Activated CD8-positive, alpha-beta T cell treated with anti-CD3 and anti-CD28 coated beads for 36 hours (primary cell): Measurements from ENCODE around the gene MLF1. TPM values are rescaled to one million over a fixed set of nuclear protein-coding genes. Genes with fewer than 3 reads are reported as not detected.

Source experiments
- ATAC-seq: fragments of 200-7000 bp; cut with Tn5 transposase; one replicate; pipeline ENCODE4 v1.10.0; 2021; ENCODE audit warnings: mild to moderate bottlenecking, moderate library complexity
- CTCF ChIA-PET: fragments of 350-600 bp; sonication (Branson Sonifier 250); formaldehyde crosslinking; loops from one replicate; lab custom pipeline; 2021; ENCODE audit warnings: antibody characterized with exemption; lab: Charles Lee
- POLR2A ChIA-PET: fragments of 350-600 bp; sonication (Branson Sonifier 250); formaldehyde crosslinking; loops from one replicate; lab custom pipeline; 2021; ENCODE audit warnings: antibody characterized with exemption; lab: Charles Lee
- DNase-seq: peaks from one replicate; pipeline ENCODE4 v3.0.0-alpha.2; 2020
- H3K27ac Mint-ChIP-seq: one replicate; pipeline ENCODE4 v1.8.0; 2021; ENCODE audit warnings: mild to moderate bottlenecking, mixed read lengths
- H3K27me3 Mint-ChIP-seq: one replicate; pipeline ENCODE4 v1.8.0; 2021; ENCODE audit warnings: mixed read lengths
- H3K36me3 Mint-ChIP-seq: one replicate; pipeline ENCODE4 v1.8.0; 2021; ENCODE audit warnings: low read depth, mixed read lengths
- H3K4me1 Mint-ChIP-seq: one replicate; pipeline ENCODE4 v1.8.0; 2021; ENCODE audit warnings: low read depth, mixed read lengths
- H3K4me3 Mint-ChIP-seq: one replicate; pipeline ENCODE4 v1.8.0; 2021; ENCODE audit warnings: mild to moderate bottlenecking, moderate library complexity, mixed read lengths
- H3K9me3 Mint-ChIP-seq: one replicate; pipeline ENCODE4 v1.8.0; 2021; ENCODE audit warnings: mixed read lengths
- CTCF ChIP-seq: fragments of 200-600 bp; IDR thresholded peaks from one replicate; pipeline ENCODE4 v1.8.0; 2022; ENCODE audit warnings: antibody characterized with exemption, mild to moderate bottlenecking
- intact Hi-C: fragments of 100-400 bp; cut with micrococcal nuclease; formaldehyde crosslinking; loops from one replicate; pipeline ENCODE4 v1.10.0; 2022
- total RNA-seq, 2 experiments: library from RNA; stranded (reverse); gene quantifications; one replicate each; pipeline ENCODE4 v1.2.3, GENCODE V29; 2021

MLF1 gene
- total RNA-seq, 2 experiments from 2014 or later, result 1.4 to 1.9 TPM

DNA sequence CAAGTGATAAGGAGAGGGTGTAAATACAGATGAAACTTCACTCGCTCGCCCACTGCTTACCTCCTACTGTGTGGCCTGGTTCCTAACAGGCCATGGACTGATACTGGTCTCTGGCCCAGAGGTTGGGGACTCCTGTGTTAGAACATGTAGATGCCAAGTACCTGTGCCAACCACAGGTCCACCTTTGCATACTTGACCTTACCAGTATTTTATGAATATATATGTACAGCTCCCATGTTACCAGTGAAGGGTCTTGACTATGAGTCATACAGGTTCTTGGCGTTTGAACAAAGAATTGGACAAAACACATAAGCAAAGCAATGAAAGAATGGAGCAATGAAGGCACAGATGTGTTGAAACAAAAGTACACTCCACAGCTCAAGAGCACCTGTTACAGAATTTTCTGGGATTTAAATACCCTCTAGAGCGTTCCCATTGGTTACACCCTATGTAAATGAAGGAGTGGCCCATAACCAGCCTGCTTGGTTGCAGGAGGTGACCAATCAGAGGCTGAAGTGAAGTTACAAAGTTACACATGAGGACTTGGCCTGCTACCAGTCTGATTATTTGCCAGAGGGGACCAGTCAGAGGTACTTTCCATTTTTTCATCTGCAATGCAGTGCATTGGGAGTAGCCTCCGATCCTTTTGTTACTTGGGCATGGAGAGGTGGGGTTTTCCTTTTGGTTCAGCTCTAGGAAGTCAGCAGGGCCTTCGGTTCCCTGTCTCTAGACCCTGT is 71.6 kb downstream of the MLF1 start:
- Mint-ChIP-seq H3K27me3 (no peaks in the 10 kb centered on the region), H3K9me3 (no peaks in the 10 kb centered on the region), H3K36me3 (peaks cover 7% of the 10 kb centered on the region), H3K27ac (no peak overlapping the region), H3K4me3 (no peak overlapping the region), H3K4me1 (peaks cover 30% of the 10 kb centered on the region)
- TF ChIP-seq CTCF, result no peak
- no peak for ATAC-seq
- ChIA-PET POLR2A (no interaction called here), CTCF (interaction anchor here (0.9 to 4.4 kb wide), 3 partner anchors 17 to 102 kb away, joined by 3 to 65 read pairs (median 4); no protein-coding TSS in a partner anchor)
- no peak for DNase-seq
- intact Hi-C loops, result loop anchor here (5.0 kb wide), 1 partner anchor 100 kb away; no protein-coding TSS in a partner anchor

DNA sequence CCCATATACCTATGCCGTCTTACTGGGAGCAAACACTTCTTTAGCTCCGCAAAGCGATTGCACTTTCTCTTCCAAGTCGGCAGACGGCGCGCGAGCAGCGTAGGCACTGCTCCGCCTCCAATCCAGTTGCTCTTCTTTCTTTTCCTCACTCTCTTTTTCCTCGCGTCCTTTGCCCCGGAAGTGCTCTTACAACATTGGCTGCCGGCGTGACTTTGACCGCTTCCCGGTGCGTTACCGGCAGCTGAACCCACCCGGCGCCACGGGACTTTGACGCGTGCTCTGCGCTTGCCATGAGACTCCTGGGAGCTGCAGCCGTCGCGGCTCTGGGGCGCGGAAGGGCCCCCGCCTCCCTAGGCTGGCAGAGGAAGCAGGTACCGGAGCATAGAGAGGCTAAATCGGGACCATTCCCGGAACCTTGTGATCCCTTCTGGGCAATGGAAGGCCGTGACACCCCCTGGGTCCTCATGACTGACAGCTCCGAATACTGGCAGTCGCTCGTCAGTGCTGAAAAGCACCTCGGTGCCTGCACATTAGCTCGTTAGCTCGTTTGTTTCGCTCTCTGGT is 73.4 kb downstream of the MLF1 start, which contains the start of gene GFM1:
Gene GFM1 (plus strand): TSS at position 183 of the 564 bp plus-strand sequence. CDS start 108 bp downstream, at position 291.
- ATAC-seq (peak; percentile 97), DNase-seq (peak; percentile 94)
- Mint-ChIP-seq H3K9me3 (no peaks in the 10 kb centered on the region), H3K4me3 (peak within 1 kb of the TSS; percentile 99), H3K27me3 (no peaks in the 10 kb centered on the region), H3K4me1 (peaks cover 37% of the 10 kb centered on the region), H3K27ac (peak within 1 kb of the TSS; percentile 96), H3K36me3 (peaks cover 16% of the 10 kb centered on the region)
- CTCF ChIA-PET, result interaction anchor here (0.6 to 4.4 kb wide), 15 partner anchors 10 to 536 kb away, joined by 3 to 65 read pairs (median 5); partner anchors contain the start of genes LXN and MFSD1
- peak; percentile 79 for TF ChIP-seq CTCF
- POLR2A ChIA-PET, result interaction anchor here (0.8 to 1.9 kb wide), 6 partner anchors 14 to 534 kb away, joined by 3 to 7 read pairs (median 4); partner anchors contain the start of genes LXN and RSRC1
- intact Hi-C loops, result loop anchor here (5.0 kb wide), 1 partner anchor 102 kb away; no protein-coding TSS in a partner anchor

- ATAC-seq (no peak), DNase-seq (no peak)
- H3K27me3 Mint-ChIP-seq, result no peaks in the 10 kb centered on the region
- no peaks in the 10 kb centered on the region for H3K9me3 Mint-ChIP-seq
- ChIA-PET CTCF (interaction anchor here (2.5 kb wide), 1 partner anchor 10 kb away, joined by 17 read pairs; no protein-coding TSS in a partner anchor), POLR2A (no interaction called here)
- H3K4me1 Mint-ChIP-seq, result peaks cover 38% of the 10 kb centered on the region
- no peak overlapping the region for H3K4me3 Mint-ChIP-seq
- H3K36me3 Mint-ChIP-seq, result peaks cover 35% of the 10 kb centered on the region
- no peak for TF ChIP-seq CTCF
- peak overlapping the region; percentile 13 for H3K27ac Mint-ChIP-seq
- intact Hi-C loops, result no loop called here
These were observed 78.8 kb downstream of the MLF1 start for GRCh38 chr3:158649791-158650190.

GRCh38 chr3:158651192-158651591 is 80.2 kb downstream of the MLF1 start:
- Mint-ChIP-seq H3K36me3 (peaks cover 38% of the 10 kb centered on the region), H3K9me3 (no peaks in the 10 kb centered on the region), H3K27me3 (no peaks in the 10 kb centered on the region), H3K4me1 (peaks cover 26% of the 10 kb centered on the region), H3K4me3 (no peak overlapping the region), H3K27ac (peak overlapping the region; percentile 27)
- DNase-seq (no peak), ATAC-seq (no peak)
- ChIA-PET CTCF (interaction anchor here (1.1 to 2.5 kb wide), 2 partner anchors 9 to 76 kb away, joined by 3 to 17 read pairs; no protein-coding TSS in a partner anchor), POLR2A (no interaction called here)
- intact Hi-C loops, result no loop called here
- TF ChIP-seq CTCF, result no peak
